Right atrium auricular region (tissue), 2 donors: ENCODE data around the gene SEC61G. TPM values are rescaled to one million over a fixed set of nuclear protein-coding genes. Genes with fewer than 3 reads are reported as not detected.

Experiments used
- DNase-seq: peaks from one replicate; pipeline ENCODE4 v3.0.0-alpha.2; 2019; ENCODE audit warnings: low spot score
- H3K27ac ChIP-seq, 2 donors: fragments of 200-600 bp; sonication (generic); 1 replicate in 1 of 2; 2 replicates in 1 of 2; pipeline ENCODE4 v1.5.1; 2016 to 2019
- H3K27me3 ChIP-seq, 2 donors: fragments of 200-600 bp; sonication (generic); one replicate each; pipeline versions ENCODE4 v1.5.1 to v1.6.0; 2017 to 2019
- H3K36me3 ChIP-seq: fragments of 200-600 bp; sonication (generic); one replicate; pipeline ENCODE4 v1.5.1; 2016
- H3K4me1 ChIP-seq, 2 donors: fragments of 200-600 bp; sonication (generic); one replicate each; pipeline versions ENCODE4 v1.5.1 to v1.6.0; 2017 to 2019
- H3K4me3 ChIP-seq, 2 donors: fragments of 200-600 bp; sonication (generic); 1 replicate in 1 of 2; 2 replicates in 1 of 2; pipeline ENCODE4 v1.5.1; 2017 to 2019; ENCODE audit warnings: mild to moderate bottlenecking in 1 of 2, moderate library complexity in 1 of 2
- H3K9me3 ChIP-seq, 2 donors: fragments of 200-600 bp; sonication (generic); one replicate each; pipeline ENCODE4 v1.5.1; 2019
- total RNA-seq, 2 donors: library from RNA; depleted of rRNA; stranded (reverse); fragments of >200 nt; gene quantifications; one replicate each; pipeline ENCODE4 v1.1.0, GENCODE V29; 2016
- TF ChIP-seq, protein P1 (sequence below), 2 donors: fragments of 200-600 bp; sonication (generic); IDR thresholded peaks; one replicate each; pipeline ENCODE4 v1.5.1; 2019; ENCODE audit warnings: antibody characterized with exemption in 2 of 2

The SEC61G gene
- total RNA-seq, 2 donors from 2014 or later, result 219 to 307 TPM

DNA sequence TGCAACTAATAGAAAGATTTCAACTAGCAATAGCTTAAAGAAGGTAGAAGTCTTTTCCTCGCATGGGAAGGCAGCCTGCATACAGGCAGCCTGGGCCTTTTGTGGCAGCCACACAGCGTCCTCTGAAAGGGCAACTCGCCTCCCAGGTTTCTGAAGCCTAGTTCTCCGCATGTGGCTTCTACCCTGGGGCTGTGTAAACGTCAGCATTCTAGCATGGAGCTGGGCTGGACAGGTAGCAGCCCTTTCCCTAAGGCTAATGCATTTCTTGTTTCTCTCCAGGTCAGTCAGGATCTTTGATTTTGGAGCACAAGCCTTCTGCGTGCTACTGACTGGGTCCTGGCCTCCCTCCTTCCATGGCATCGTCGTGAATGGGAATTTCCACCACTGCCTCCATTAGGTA is 23.8 kb upstream of the SEC61G start:
- no peaks in the 10 kb centered on the region for H3K36me3 ChIP-seq
- TF ChIP-seq, protein P1, sequence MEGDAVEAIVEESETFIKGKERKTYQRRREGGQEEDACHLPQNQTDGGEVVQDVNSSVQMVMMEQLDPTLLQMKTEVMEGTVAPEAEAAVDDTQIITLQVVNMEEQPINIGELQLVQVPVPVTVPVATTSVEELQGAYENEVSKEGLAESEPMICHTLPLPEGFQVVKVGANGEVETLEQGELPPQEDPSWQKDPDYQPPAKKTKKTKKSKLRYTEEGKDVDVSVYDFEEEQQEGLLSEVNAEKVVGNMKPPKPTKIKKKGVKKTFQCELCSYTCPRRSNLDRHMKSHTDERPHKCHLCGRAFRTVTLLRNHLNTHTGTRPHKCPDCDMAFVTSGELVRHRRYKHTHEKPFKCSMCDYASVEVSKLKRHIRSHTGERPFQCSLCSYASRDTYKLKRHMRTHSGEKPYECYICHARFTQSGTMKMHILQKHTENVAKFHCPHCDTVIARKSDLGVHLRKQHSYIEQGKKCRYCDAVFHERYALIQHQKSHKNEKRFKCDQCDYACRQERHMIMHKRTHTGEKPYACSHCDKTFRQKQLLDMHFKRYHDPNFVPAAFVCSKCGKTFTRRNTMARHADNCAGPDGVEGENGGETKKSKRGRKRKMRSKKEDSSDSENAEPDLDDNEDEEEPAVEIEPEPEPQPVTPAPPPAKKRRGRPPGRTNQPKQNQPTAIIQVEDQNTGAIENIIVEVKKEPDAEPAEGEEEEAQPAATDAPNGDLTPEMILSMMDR (IDR thresholded peaks at IDR 0.05), result no peak
- no peak overlapping the region for H3K4me3 ChIP-seq
- H3K4me1 ChIP-seq, result no peaks in the 10 kb centered on the region
- H3K27ac ChIP-seq, result no peak overlapping the region
- no peaks in the 10 kb centered on the region for H3K27me3 ChIP-seq
- no peaks in the 10 kb centered on the region for H3K9me3 ChIP-seq
- no peak for DNase-seq

- H3K4me1 ChIP-seq, result no peaks in the 10 kb centered on the region
- H3K9me3 ChIP-seq, result no peaks in the 10 kb centered on the region
- no peak overlapping the region for H3K27ac ChIP-seq
- no peaks in the 10 kb centered on the region for H3K36me3 ChIP-seq
- no peak for DNase-seq
- TF ChIP-seq, protein P1 (IDR thresholded peaks at IDR 0.05), result no peak
- H3K4me3 ChIP-seq, result no peak overlapping the region
- H3K27me3 ChIP-seq, result no peaks in the 10 kb centered on the region
Measured at GRCh38 chr7:54782314-54782713, 23.3 kb upstream of the SEC61G start.

- Histone ChIP-seq H3K4me3 (no peak overlapping the region), H3K4me1 (no peaks in the 10 kb centered on the region), H3K9me3 (no peaks in the 10 kb centered on the region), H3K36me3 (no peaks in the 10 kb centered on the region), H3K27me3 (no peaks in the 10 kb centered on the region), H3K27ac (no peak overlapping the region)
- no peak for DNase-seq
- TF ChIP-seq, protein P1 (IDR thresholded peaks at IDR 0.05), result no peak
Measured at GRCh38 chr7:54781134-54781920, 22.3 kb upstream of the SEC61G start.

GRCh38 chr7:54780490-54780889 is 21.5 kb upstream of the SEC61G start:
- DNase-seq, result no peak
- Histone ChIP-seq H3K36me3 (no peaks in the 10 kb centered on the region), H3K9me3 (no peaks in the 10 kb centered on the region), H3K4me3 (no peak overlapping the region), H3K4me1 (no peaks in the 10 kb centered on the region), H3K27ac (no peak overlapping the region), H3K27me3 (no peaks in the 10 kb centered on the region)
- TF ChIP-seq, protein P1 (IDR thresholded peaks at IDR 0.05), result no peak

GRCh38 chr7:54778696-54779540 is 19.9 kb upstream of the SEC61G start:
- Histone ChIP-seq H3K27me3 (no peaks in the 10 kb centered on the region), H3K4me1 (no peaks in the 10 kb centered on the region), H3K27ac (no peak overlapping the region), H3K4me3 (no peak overlapping the region), H3K9me3 (no peaks in the 10 kb centered on the region), H3K36me3 (no peaks in the 10 kb centered on the region)
- DNase-seq, result no peak
- TF ChIP-seq, protein P1 (IDR thresholded peaks at IDR 0.05), result no peak
